AG09309 (cell line): Measurements from ENCODE around the gene ABHD15.

ENCODE experiments used
- DNase-seq: peaks from one replicate; pipeline ENCODE4 v3.0.0-alpha.2; 2010; ENCODE audit warnings: low read depth
- H3K4me3 ChIP-seq: 2 replicates; pipeline ENCODE4 v1.5.1; 2011; ENCODE audit warnings: mild to moderate bottlenecking, low read depth, low read length, moderate library complexity; ENCODE audit not compliant: control insufficient read depth
- CTCF ChIP-seq: IDR thresholded peaks from 2 replicates; pipeline ENCODE4 v1.5.1; 2011; ENCODE audit warnings: mild to moderate bottlenecking, low read depth, low read length, inconsistent platforms; ENCODE audit not compliant: insufficient read depth, control insufficient read depth; ENCODE audit errors: missing control alignments

The ABHD15 gene

DNA sequence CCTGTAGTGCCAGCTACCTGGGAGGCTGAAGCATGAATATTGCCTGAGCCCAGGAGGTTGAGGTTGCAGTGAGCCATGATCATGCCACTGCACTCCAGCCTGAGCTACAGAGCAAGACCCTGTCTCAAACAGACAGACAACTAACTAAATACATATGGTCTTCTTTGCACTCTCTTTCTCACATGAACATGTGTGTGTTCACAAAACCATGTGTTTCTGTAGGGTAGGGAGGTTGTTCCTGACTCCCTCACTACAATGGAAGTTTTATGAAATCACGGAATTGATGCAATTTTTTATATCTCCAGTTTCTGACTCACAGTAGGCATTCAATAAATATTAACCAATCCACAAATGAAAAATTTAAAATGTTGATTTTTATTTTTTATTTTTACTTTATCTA is 48.5 kb downstream of the ABHD15 start:
- H3K4me3 ChIP-seq: no peak overlapping the region
- TF ChIP-seq CTCF: no peak
- no peak for DNase-seq

GRCh38 chr17:29514792-29515191 is 52.0 kb downstream of the ABHD15 start:
- DNase-seq: no peak
- no peak overlapping the region for H3K4me3 ChIP-seq
- TF ChIP-seq CTCF: no peak

- no peak for TF ChIP-seq CTCF
- DNase-seq: no peak
These were observed 55.9 kb downstream of the ABHD15 start for GRCh38 chr17:29510953-29511352.

More at GRCh38 chr17:29510953-29511352, 55.9 kb downstream of the ABHD15 start:
- H3K4me3 ChIP-seq: no peak overlapping the region
